PFSK-1 (cell line): ENCODE results near the gene PHF24.

Experiments
- FOXP2 ChIP-seq: optimal IDR thresholded peaks from 2 replicates; pipeline ENCODE3; 2011; ENCODE audit warnings: borderline replicate concordance, control low read depth, inconsistent platforms; ENCODE audit not compliant: insufficient read depth; ENCODE audit errors: extremely low read length, extremely low read depth
- POLR2AphosphoS5 ChIP-seq: IDR thresholded peaks from 2 replicates; pipeline ENCODE4 v1.6.1; 2012; ENCODE audit warnings: low read depth, mild to moderate bottlenecking, control low read depth, low read length, moderate library complexity
- SIN3A ChIP-seq: IDR thresholded peaks from 2 replicates; pipeline ENCODE4 v1.6.1; 2012; ENCODE audit warnings: mild to moderate bottlenecking, low read length, moderate library complexity, borderline replicate concordance; ENCODE audit not compliant: insufficient read depth
- TAF1 ChIP-seq: IDR thresholded peaks from 2 replicates; pipeline ENCODE4 v1.6.1; 2012; ENCODE audit warnings: low read length, control low read depth, borderline replicate concordance; ENCODE audit not compliant: insufficient read depth
- TF ChIP-seq, protein P1 (sequence below), 2 experiments: IDR thresholded peaks; 2 replicates each; pipeline versions ENCODE4 v1.6.1 to v1.8.0; 2011 to 2012; ENCODE audit warnings: low read depth in 2 of 2, low read length in 2 of 2, control low read depth in 1 of 2, inconsistent platforms in 1 of 2, mild to moderate bottlenecking in 1 of 2, moderate library complexity in 1 of 2; ENCODE audit not compliant: insufficient read depth in 1 of 2

The PHF24 gene

GRCh38 chr9:35002623-35003022 is 44.5 kb downstream of the PHF24 start:
- TF ChIP-seq TAF1, result no peak
- TF ChIP-seq, protein P1, sequence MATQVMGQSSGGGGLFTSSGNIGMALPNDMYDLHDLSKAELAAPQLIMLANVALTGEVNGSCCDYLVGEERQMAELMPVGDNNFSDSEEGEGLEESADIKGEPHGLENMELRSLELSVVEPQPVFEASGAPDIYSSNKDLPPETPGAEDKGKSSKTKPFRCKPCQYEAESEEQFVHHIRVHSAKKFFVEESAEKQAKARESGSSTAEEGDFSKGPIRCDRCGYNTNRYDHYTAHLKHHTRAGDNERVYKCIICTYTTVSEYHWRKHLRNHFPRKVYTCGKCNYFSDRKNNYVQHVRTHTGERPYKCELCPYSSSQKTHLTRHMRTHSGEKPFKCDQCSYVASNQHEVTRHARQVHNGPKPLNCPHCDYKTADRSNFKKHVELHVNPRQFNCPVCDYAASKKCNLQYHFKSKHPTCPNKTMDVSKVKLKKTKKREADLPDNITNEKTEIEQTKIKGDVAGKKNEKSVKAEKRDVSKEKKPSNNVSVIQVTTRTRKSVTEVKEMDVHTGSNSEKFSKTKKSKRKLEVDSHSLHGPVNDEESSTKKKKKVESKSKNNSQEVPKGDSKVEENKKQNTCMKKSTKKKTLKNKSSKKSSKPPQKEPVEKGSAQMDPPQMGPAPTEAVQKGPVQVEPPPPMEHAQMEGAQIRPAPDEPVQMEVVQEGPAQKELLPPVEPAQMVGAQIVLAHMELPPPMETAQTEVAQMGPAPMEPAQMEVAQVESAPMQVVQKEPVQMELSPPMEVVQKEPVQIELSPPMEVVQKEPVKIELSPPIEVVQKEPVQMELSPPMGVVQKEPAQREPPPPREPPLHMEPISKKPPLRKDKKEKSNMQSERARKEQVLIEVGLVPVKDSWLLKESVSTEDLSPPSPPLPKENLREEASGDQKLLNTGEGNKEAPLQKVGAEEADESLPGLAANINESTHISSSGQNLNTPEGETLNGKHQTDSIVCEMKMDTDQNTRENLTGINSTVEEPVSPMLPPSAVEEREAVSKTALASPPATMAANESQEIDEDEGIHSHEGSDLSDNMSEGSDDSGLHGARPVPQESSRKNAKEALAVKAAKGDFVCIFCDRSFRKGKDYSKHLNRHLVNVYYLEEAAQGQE (IDR thresholded peaks at IDR 0.05; ENCODE audit: insufficient read depth in 1 of 2, low read depth in 2 of 2, low read length in 2 of 2), result no peak
- TF ChIP-seq FOXP2, result no peak
- TF ChIP-seq POLR2AphosphoS5, result no peak
- TF ChIP-seq SIN3A, result no peak

DNA sequence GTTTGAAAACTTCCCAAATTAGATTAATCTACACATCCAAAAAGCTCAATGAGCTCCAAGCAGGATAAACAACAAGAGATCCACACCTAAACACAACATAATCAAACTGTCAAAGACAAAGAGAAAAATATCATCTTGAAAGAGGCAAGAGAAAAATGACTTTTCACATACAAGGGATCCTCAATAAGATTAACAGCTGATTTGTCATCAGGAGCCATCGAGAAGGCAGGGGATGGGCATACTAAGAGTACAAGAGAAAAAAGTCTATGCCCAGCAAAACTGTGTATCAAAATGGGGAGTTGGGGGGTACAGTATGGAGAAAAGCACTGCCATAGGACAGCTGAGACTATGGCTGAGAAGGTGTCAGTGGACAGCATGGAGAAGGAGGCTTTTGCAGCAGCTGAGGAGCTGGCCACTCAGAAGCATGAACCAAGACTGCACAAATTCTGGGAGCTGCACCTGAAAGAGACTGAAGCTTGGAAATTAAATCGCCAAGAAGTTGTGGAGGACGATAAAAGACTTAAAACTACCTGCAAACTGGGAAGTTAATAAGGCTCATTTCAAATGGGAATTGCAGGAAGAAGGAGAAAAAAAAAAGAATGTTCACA is 52.4 kb downstream of the PHF24 start:
- TF ChIP-seq POLR2AphosphoS5 (no peak), FOXP2 (no peak), TAF1 (no peak), SIN3A (no peak)
- TF ChIP-seq, protein P1 (IDR thresholded peaks at IDR 0.05; ENCODE audit: insufficient read depth in 1 of 2, low read depth in 2 of 2, low read length in 2 of 2), result no peak

DNA sequence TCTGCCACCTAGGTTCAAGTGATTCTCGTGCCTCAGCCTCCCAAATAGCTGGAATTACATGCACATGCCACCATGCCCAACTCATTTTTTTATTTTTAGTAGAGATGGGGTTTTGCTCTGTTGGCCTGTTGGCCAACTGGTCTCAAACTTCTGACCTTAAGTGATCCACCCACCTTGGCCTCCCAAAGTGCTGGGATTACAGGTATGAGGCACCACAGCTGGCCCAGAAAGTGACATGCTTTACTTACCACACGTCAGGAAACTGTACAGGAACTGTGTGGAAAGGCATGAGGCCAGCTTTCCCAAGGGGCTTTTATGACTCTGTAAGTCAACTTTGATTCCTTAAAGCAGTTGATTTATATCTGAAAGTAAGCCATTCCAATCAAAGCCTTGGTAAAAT is 56.4 kb downstream of the PHF24 start:
- TF ChIP-seq FOXP2 (no peak), SIN3A (no peak), TAF1 (no peak), POLR2AphosphoS5 (no peak)
- TF ChIP-seq, protein P1 (IDR thresholded peaks at IDR 0.05; ENCODE audit: insufficient read depth in 1 of 2, low read depth in 2 of 2, low read length in 2 of 2), result no peak

DNA sequence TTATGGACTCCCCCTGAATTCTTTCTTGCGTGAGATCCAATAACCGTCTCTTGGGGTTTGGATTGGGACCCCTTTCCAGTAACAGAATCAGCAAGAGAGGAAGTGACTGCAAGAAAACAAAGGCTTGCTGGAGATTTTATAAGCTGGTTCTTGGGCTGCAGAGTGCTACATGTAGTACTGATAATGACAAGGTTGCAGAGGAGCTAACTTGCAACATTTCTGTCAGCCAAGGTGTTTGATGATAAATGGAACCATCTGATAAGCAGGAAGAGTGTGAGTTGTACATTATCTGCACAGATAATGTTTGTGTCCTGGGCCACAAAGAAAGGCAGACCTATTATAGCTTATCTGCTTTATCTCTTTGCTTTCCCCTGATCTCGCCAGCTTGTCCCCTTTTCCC is 68.6 kb downstream of the PHF24 start:
- TF ChIP-seq, protein P1 (IDR thresholded peaks at IDR 0.05; ENCODE audit: insufficient read depth in 1 of 2, low read depth in 2 of 2, low read length in 2 of 2), result no peak
- TF ChIP-seq FOXP2 (no peak), TAF1 (no peak), POLR2AphosphoS5 (no peak), SIN3A (no peak)

DNA sequence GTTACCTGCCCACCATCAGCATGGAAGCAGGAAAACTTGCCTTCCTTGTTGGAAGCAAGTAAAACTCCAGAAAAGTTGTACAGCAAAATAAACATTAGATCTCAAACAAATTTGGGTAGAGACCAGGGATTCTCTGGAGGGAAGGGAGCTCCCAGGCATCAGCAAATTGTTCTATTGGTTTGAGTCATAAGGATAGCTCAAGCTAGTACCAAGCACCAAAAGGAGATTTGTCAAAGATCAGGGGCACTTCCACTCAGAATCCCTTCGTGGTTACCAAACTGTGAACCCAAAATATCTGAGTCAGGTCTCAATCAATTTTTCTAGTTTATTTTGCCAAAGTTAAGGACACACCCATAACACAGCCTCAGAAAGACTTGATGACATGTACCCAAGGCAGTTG is 69.3 kb downstream of the PHF24 start:
- TF ChIP-seq SIN3A, result no peak
- no peak for TF ChIP-seq FOXP2
- TF ChIP-seq POLR2AphosphoS5, result no peak
- TF ChIP-seq, protein P1 (IDR thresholded peaks at IDR 0.05; ENCODE audit: insufficient read depth in 1 of 2, low read depth in 2 of 2, low read length in 2 of 2), result no peak
- no peak for TF ChIP-seq TAF1
